Measurements from ENCODE around the gene BEX4.
"Not testable (repeated sequence)": the region's sequence is repeated elsewhere in the genome, so short reads cannot be mapped to it uniquely, and the experiment has no call there.

- not testable (repeated sequence) for TF ChIP-seq EZH2 (IDR thresholded peaks at IDR 0.05; ENCODE audit: borderline replicate concordance, low read depth, low read length, severe bottlenecking); CTCF (IDR thresholded peaks at IDR 0.05; ENCODE audit: extremely low read depth in 1 of 2, insufficient read depth in 1 of 2, low read depth in 1 of 2, low read length in 2 of 2); MAX (IDR thresholded peaks at IDR 0.05; ENCODE audit: insufficient read depth, insufficient read length); POLR2AphosphoS5 (IDR thresholded peaks at IDR 0.05; ENCODE audit: insufficient read depth, low read depth, low read length); FOS (IDR thresholded peaks at IDR 0.05; ENCODE audit: borderline replicate concordance, insufficient read depth, low read length)
These were observed 11.0 kb downstream of the BEX4 start for GRCh38 chrX:103225918-103226317.

Data from endothelial cell of umbilical vein (primary cell).